DOHH2 (cell line): Measurements from ENCODE around the gene GBE1.

Experiments
- CTCF ChIP-seq: fragments of 200-600 bp; sonication (generic); IDR thresholded peaks from one replicate; pipeline ENCODE4 v1.5.1; 2014; ENCODE audit warnings: antibody characterized with exemption, mild to moderate bottlenecking, low read depth, low read length; ENCODE audit not compliant: poor library complexity, severe bottlenecking
- EZH2phosphoT487 ChIP-seq: fragments of 200-600 bp; sonication (generic); IDR thresholded peaks from 2 replicates; pipeline ENCODE4 v1.6.1; 2017; ENCODE audit warnings: borderline replicate concordance, mild to moderate bottlenecking, antibody characterized with exemption, low read length, moderate library complexity, mixed read lengths

DNA sequence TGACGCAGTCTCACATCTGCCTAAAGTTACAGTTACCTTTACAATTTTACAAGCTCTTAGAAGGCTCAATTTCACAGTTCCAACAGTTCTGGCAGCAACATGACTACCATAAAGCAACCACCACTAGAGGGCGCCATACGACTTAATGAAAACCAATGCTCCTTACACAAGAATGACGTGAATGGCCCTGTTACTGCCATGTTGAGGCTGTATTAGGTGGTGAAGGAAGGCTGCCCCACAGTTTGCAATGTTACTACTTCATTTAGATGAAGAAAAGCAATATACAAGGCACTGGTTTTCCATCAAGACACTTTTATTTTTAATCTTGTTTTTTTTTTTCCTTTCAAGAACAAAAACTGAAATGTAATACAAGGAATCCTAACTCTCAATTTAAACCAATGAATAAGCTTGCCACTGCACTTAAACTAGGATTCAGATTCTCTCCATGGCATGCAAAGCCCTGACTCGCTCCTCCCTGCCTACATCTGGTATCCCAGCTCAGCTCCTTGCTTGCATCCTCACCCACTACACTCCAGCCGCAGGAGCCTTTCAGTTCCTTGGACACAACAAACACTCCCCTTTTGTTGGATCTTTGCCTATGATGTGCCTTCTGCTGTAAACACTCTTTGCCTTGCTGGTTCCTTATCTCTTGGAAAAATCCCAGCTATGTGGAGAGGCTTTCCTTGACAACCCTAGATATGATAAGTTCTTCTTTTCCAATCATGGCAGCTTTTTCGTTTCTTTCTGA lies 270.7 kb downstream of the GBE1 start:
- TF ChIP-seq CTCF: peak; percentile 86
- TF ChIP-seq EZH2phosphoT487: no peak
